GM06990 (cell line): Measurements from ENCODE around the gene INKA2.

ENCODE experiments used
- DNase-seq: peaks from one replicate; pipeline ENCODE4 v3.0.0-alpha.2; 2011; ENCODE audit not compliant: insufficient read length; ENCODE audit errors: extremely low read depth
- H3K27me3 ChIP-seq: replicated peaks from 2 replicates; pipeline ENCODE4 v1.6.0; 2011; ENCODE audit warnings: low read length; ENCODE audit not compliant: control insufficient read depth, insufficient read depth
- H3K36me3 ChIP-seq: 2 replicates; pipeline ENCODE4 v1.5.1; 2011; ENCODE audit warnings: low read length; ENCODE audit not compliant: control insufficient read depth, insufficient read depth
- H3K4me3 ChIP-seq: replicated peaks from 2 replicates; pipeline ENCODE4 v1.5.1; 2011; ENCODE audit warnings: low read depth, mild to moderate bottlenecking, control low read depth, low read length
- CTCF ChIP-seq: IDR thresholded peaks from 2 replicates; pipeline ENCODE4 v1.5.1; 2011; ENCODE audit warnings: low read length, control low read depth, mild to moderate bottlenecking, inconsistent platforms; ENCODE audit not compliant: insufficient read depth, poor library complexity, severe bottlenecking

INKA2 gene

GRCh38 chr1:111696330-111696729 is 42.9 kb downstream of the INKA2 start:
- Histone ChIP-seq H3K4me3 (no peak overlapping the region; the same call in none of the 2 replicates), H3K27me3 (no peaks in the 10 kb centered on the region), H3K36me3 (peaks cover 13% of the 10 kb centered on the region)
- TF ChIP-seq CTCF, result no peak
- no peak for DNase-seq

GRCh38 chr1:111695801-111696200 is 43.4 kb downstream of the INKA2 start:
- TF ChIP-seq CTCF, result no peak
- H3K4me3 ChIP-seq, result no peak overlapping the region
- H3K36me3 ChIP-seq, result peaks cover 10% of the 10 kb centered on the region
- DNase-seq, result no peak
- no peaks in the 10 kb centered on the region for H3K27me3 ChIP-seq

- H3K27me3 ChIP-seq, result no peaks in the 10 kb centered on the region
- peaks cover 3% of the 10 kb centered on the region for H3K36me3 ChIP-seq
- no peak for TF ChIP-seq CTCF
- no peak for DNase-seq
- no peak overlapping the region for H3K4me3 ChIP-seq
Observed at GRCh38 chr1:111691886-111692285, 47.3 kb downstream of the INKA2 start.

- H3K27me3 ChIP-seq, result no peaks in the 10 kb centered on the region
- TF ChIP-seq CTCF, result no peak
- DNase-seq, result no peak
- H3K36me3 ChIP-seq, result peaks cover 3% of the 10 kb centered on the region
- no peak overlapping the region for H3K4me3 ChIP-seq
Observed at GRCh38 chr1:111690306-111690617, 48.9 kb downstream of the INKA2 start.
